ENCODE data around the gene DRC1. TPM values are rescaled to one million over a fixed set of nuclear protein-coding genes. Genes with fewer than 3 reads are reported as not detected.

Gene DRC1
- total and polyA plus RNA-seq, 2 of the 4 experiments (the other 2 are of a cell fraction) = 0.18 TPM; not detected in 1

DNA sequence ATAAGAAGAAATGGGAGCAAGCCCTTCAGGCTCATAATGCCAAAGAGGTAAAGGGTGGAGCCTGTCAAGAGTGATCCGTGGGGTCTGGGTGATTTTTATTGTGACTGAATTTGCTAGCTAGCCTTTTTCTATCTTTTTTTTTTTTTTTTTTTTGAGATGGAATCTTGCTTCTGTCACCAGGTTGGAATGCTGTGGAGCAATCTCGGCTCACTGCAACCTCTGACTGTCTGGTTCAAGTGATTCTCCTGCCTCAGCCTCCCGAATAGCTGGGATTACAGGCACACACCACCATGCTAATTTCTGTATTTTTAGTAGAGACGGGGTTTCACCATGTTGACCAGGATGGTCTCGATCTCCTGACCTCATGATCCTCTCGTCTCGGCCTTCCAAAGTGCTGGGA lies 29.1 kb downstream of the DRC1 start:
- ChIA-PET CTCF (no interaction called here), POLR2A (ENCODE audit: unreplicated experiment) (no interaction called here)
- Histone ChIP-seq H4K8ac (ENCODE audit: low read depth in 2 of 2, low read length in 2 of 2) (no peak overlapping the region), H2BK15ac (ENCODE audit: low read depth, low read length) (no peak overlapping the region), H3K9me3 (ENCODE audit: control insufficient read depth, insufficient read depth, low read length) (no peaks in the 10 kb centered on the region), H2BK20ac (ENCODE audit: low read depth, low read length) (no peak overlapping the region), H2AK9ac (replicated peaks; ENCODE audit: low read depth, low read length, poor library complexity) (no peak overlapping the region), H4K91ac (ENCODE audit: insufficient read depth, low read depth, low read length) (no peak overlapping the region), H2BK5ac (ENCODE audit: low read depth, low read length, poor library complexity, severe bottlenecking) (no peak overlapping the region), H3K4me3 (ENCODE audit: insufficient read depth, low read depth, low read length) (no peak overlapping the region), H3K4me1 (ENCODE audit: control insufficient read depth, insufficient read depth, low read length) (no peaks in the 10 kb centered on the region), H2BK120ac (ENCODE audit: low read depth, low read length) (no peak overlapping the region), H4K5ac (ENCODE audit: low read depth, low read length) (no peak overlapping the region), H3K4ac (ENCODE audit: low read depth, low read length) (no peak overlapping the region), H3K18ac (ENCODE audit: low read depth, low read length) (no peak overlapping the region), H3K4me2 (ENCODE audit: low read depth, low read length) (no peak overlapping the region), H3K36me3 (ENCODE audit: control insufficient read depth, insufficient read depth, low read length) (no peaks in the 10 kb centered on the region), H4K20me1 (ENCODE audit: insufficient read depth, low read length) (no peaks in the 10 kb centered on the region), H3K27ac (ENCODE audit: insufficient read depth, low read length) (no peak overlapping the region), H3K9ac (ENCODE audit: low read depth, low read length) (no peak overlapping the region), H3K14ac (replicated peaks; ENCODE audit: low read depth, low read length) (no peak overlapping the region), H3K56ac (ENCODE audit: extremely low read depth, insufficient read depth, low read length) (no peak overlapping the region), H2AFZ (replicated peaks; ENCODE audit: low read length, poor library complexity) (no peak overlapping the region), H3K23ac (ENCODE audit: low read depth, low read length) (no peak overlapping the region), H3K9me1 (ENCODE audit: insufficient read depth, low read length) (no peaks in the 10 kb centered on the region), H3K79me1 (ENCODE audit: low read depth in 1 of 2, low read length in 2 of 2) (no peaks in the 10 kb centered on the region), H2AK5ac (ENCODE audit: low read depth, low read length) (no peak overlapping the region), H3K27me3 (ENCODE audit: control insufficient read depth, insufficient read depth, low read length) (peaks cover 14% of the 10 kb centered on the region)
- no TSS peak for BruUV-seq (replicated peaks)
- in situ Hi-C loops (cut with MboI; ENCODE audit: low sequenced_read_pairs) (no loop called here), dilution Hi-C loops (cut with HindIII; ENCODE audit: low sequenced_read_pairs, unreplicated experiment) (no loop called here), intact Hi-C loops (cut with micrococcal nuclease) (no loop called here)
- no CpG with 5 or more reads among the region's 7 CpGs for WGBS, 2 experiments (ENCODE audit: extremely low coverage in 2 of 2, insufficient read length in 1 of 2)
- TF ChIP-seq CEBPB (IDR thresholded peaks at IDR 0.05; ENCODE audit: low read depth, low read length) = peak; percentile 70
- TF ChIP-seq, protein P1, sequence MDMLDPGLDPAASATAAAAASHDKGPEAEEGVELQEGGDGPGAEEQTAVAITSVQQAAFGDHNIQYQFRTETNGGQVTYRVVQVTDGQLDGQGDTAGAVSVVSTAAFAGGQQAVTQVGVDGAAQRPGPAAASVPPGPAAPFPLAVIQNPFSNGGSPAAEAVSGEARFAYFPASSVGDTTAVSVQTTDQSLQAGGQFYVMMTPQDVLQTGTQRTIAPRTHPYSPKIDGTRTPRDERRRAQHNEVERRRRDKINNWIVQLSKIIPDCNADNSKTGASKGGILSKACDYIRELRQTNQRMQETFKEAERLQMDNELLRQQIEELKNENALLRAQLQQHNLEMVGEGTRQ (IDR thresholded peaks at IDR 0.05; ENCODE audit: low read depth, low read length) = no peak
- DNase-seq (peak; percentile 41), ATAC-seq (ENCODE audit: low read depth) (no peak)
